Measurements from ENCODE around the gene BTN3A1. TPM values are rescaled to one million over a fixed set of nuclear protein-coding genes. Genes with fewer than 3 reads are reported as not detected.

Gene BTN3A1
- total RNA-seq, 2 experiments from 2014 or later: 33.3 to 33.4 TPM

GRCh38 chr6:26388441-26388840, 13.6 kb upstream of the BTN3A1 start:
- Histone ChIP-seq H3K79me2 (ENCODE audit: insufficient read depth, low read depth, low read length) (peaks cover 15% of the 10 kb centered on the region; the same call in 1 of the 2 replicates), H3K4me1 (ENCODE audit: insufficient read depth, low read length, poor library complexity, severe bottlenecking) (peaks cover 68% of the 10 kb centered on the region), H2AFZ (ENCODE audit: low read length) (no peak overlapping the region), H3K4me3 (ENCODE audit: low read depth, low read length, poor library complexity, severe bottlenecking) (no peak overlapping the region), H3K27ac (ENCODE audit: low read depth, low read length, poor library complexity, severe bottlenecking) (no peak overlapping the region), H3K9me3 (ENCODE audit: low read length) (no peaks in the 10 kb centered on the region), H3K9me2 (ENCODE audit: insufficient read depth, low read length) (no peaks in the 10 kb centered on the region), H4K20me1 (ENCODE audit: insufficient read depth, low read length) (no peaks in the 10 kb centered on the region), H3K4me2 (ENCODE audit: low read length) (no peak overlapping the region), H3K36me3 (ENCODE audit: insufficient read depth, low read length) (peaks cover 74% of the 10 kb centered on the region)
- POLR2A ChIA-PET: interaction anchor here (1.1 kb wide), 1 partner anchor 25 kb away, joined by 3 read pairs; no protein-coding TSS in a partner anchor
- BruUV-seq (replicated peaks): no TSS peak
- CTCF ChIA-PET (ENCODE audit: unreplicated experiment): no interaction called here
- DNase-seq (ENCODE audit: low spot score): no peak
- TF ChIP-seq EZH2phosphoT487 (IDR thresholded peaks at IDR 0.05; ENCODE audit: borderline replicate concordance, low read depth, low read length) (no peak), CTCF (conservative IDR thresholded peaks at IDR 0.05; ENCODE audit: low read length) (no peak)
- intact Hi-C loops (cut with micrococcal nuclease; ENCODE audit: unreplicated experiment): no loop called here

- ChIA-PET CTCF (ENCODE audit: unreplicated experiment) (no interaction called here), POLR2A (interaction anchor here (1.1 to 1.5 kb wide), 3 partner anchors 10 to 24 kb away, joined by 3 to 6 read pairs (median 3); no protein-coding TSS in a partner anchor)
- DNase-seq (ENCODE audit: low spot score): peak; percentile 41
- no peak overlapping the region for H3K4me2 ChIP-seq (ENCODE audit: low read length)
- peaks cover 83% of the 10 kb centered on the region for H3K36me3 ChIP-seq (ENCODE audit: insufficient read depth, low read length)
- peaks cover 60% of the 10 kb centered on the region for H3K4me1 ChIP-seq (ENCODE audit: insufficient read depth, low read length, poor library complexity, severe bottlenecking)
- TF ChIP-seq CTCF (conservative IDR thresholded peaks at IDR 0.05; ENCODE audit: low read length): 0 out of 2 replicates have a peak, but pooled peaks have one; percentile 15
- TF ChIP-seq EZH2phosphoT487 (IDR thresholded peaks at IDR 0.05; ENCODE audit: borderline replicate concordance, low read depth, low read length): no peak
- H4K20me1 ChIP-seq (ENCODE audit: insufficient read depth, low read length): no peaks in the 10 kb centered on the region
- H3K4me3 ChIP-seq (ENCODE audit: low read depth, low read length, poor library complexity, severe bottlenecking): no peak overlapping the region
- no TSS peak for BruUV-seq (replicated peaks)
- H2AFZ ChIP-seq (ENCODE audit: low read length): no peak overlapping the region
- no peaks in the 10 kb centered on the region for H3K9me2 ChIP-seq (ENCODE audit: insufficient read depth, low read length)
- peaks cover 5% of the 10 kb centered on the region; the same call in 1 of the 2 replicates for H3K79me2 ChIP-seq (ENCODE audit: insufficient read depth, low read depth, low read length)
- intact Hi-C loops (cut with micrococcal nuclease; ENCODE audit: unreplicated experiment): no loop called here
- peak overlapping the region; percentile 16 for H3K27ac ChIP-seq (ENCODE audit: low read depth, low read length, poor library complexity, severe bottlenecking)
- no peaks in the 10 kb centered on the region for H3K9me3 ChIP-seq (ENCODE audit: low read length)
Measured at GRCh38 chr6:26389349-26389894, 12.7 kb upstream of the BTN3A1 start.

DNA sequence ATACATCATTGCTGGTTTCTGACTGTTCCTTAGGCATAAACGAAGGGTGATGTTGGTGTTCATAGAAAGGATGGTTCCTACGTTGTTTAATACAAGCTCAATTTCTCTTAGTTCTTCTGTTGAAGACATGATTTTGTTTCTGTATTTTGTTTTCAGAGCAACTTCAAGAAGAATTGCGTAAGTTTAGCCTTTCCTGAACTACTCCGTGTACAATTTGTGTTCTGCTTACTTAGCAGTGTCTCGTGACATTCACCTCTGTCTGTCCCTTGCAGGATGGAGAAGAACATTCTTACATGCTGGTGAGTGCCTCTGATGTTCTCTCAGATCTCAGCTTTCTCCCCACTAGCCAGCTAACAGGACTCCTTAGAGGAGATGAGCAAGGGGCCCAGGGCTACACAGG, 11.5 kb upstream of the BTN3A1 start:
- Histone ChIP-seq H3K4me3 (ENCODE audit: low read depth, low read length, poor library complexity, severe bottlenecking) (no peak overlapping the region), H3K27ac (ENCODE audit: low read depth, low read length, poor library complexity, severe bottlenecking) (no peak overlapping the region), H3K36me3 (ENCODE audit: insufficient read depth, low read length) (peaks cover 85% of the 10 kb centered on the region), H2AFZ (ENCODE audit: low read length) (no peak overlapping the region), H3K79me2 (ENCODE audit: insufficient read depth, low read depth, low read length) (no peaks in the 10 kb centered on the region; the same call in 1 of the 2 replicates), H3K4me2 (ENCODE audit: low read length) (no peak overlapping the region), H3K4me1 (ENCODE audit: insufficient read depth, low read length, poor library complexity, severe bottlenecking) (peaks cover 50% of the 10 kb centered on the region), H4K20me1 (ENCODE audit: insufficient read depth, low read length) (no peaks in the 10 kb centered on the region), H3K9me3 (ENCODE audit: low read length) (no peaks in the 10 kb centered on the region), H3K9me2 (ENCODE audit: insufficient read depth, low read length) (no peaks in the 10 kb centered on the region)
- intact Hi-C loops (cut with micrococcal nuclease; ENCODE audit: unreplicated experiment): no loop called here
- no TSS peak for BruUV-seq (replicated peaks)
- POLR2A ChIA-PET: interaction anchor here (0.8 to 1.5 kb wide), 3 partner anchors 11 to 54 kb away, joined by 3 read pairs; no protein-coding TSS in a partner anchor
- CTCF ChIA-PET (ENCODE audit: unreplicated experiment): no interaction called here
- no peak for DNase-seq (ENCODE audit: low spot score)
- TF ChIP-seq EZH2phosphoT487 (IDR thresholded peaks at IDR 0.05; ENCODE audit: borderline replicate concordance, low read depth, low read length) (no peak), CTCF (conservative IDR thresholded peaks at IDR 0.05; ENCODE audit: low read length) (no peak)

Measured in OCI-LY7 (cell line).